DND-41 (cell line): ENCODE measurements around the gene SMARCD3.
A peak's percentile ranks its signal among the peaks of the same experiment; 100 is the strongest.

Source experiments
- ATAC-seq: fragments of 200-7000 bp; cut with Tn5 transposase; 3 replicates; pipeline ENCODE4 v1.9.1; 2021; ENCODE audit warnings: low read depth; ENCODE audit not compliant: insufficient read depth
- DNase-seq: peaks from one replicate; pipeline ENCODE4 v3.0.0-alpha.2; 2020
- H2AFZ ChIP-seq: 2 replicates; pipeline ENCODE4 v1.6.0; 2012; ENCODE audit warnings: low read depth, low read length
- H3K27ac ChIP-seq: 2 replicates; pipeline ENCODE4 v1.5.1; 2012; ENCODE audit warnings: low read length, inconsistent platforms
- H3K27me3 ChIP-seq: fragments of 200-600 bp; sonication (generic); 2 replicates; pipeline ENCODE4 v1.6.0; 2012; ENCODE audit warnings: low read length, mild to moderate bottlenecking, inconsistent platforms; ENCODE audit not compliant: insufficient read depth, poor library complexity
- H3K36me3 ChIP-seq: 2 replicates; pipeline ENCODE4 v1.5.1; 2012; ENCODE audit warnings: low read length, inconsistent platforms; ENCODE audit not compliant: insufficient read depth
- H3K4me1 ChIP-seq: 2 replicates; pipeline ENCODE4 v1.5.1; 2012; ENCODE audit warnings: mild to moderate bottlenecking, low read length; ENCODE audit not compliant: insufficient read depth
- H3K4me2 ChIP-seq: 2 replicates; pipeline ENCODE4 v1.6.0; 2012; ENCODE audit warnings: mild to moderate bottlenecking, moderate library complexity, low read length, inconsistent platforms; ENCODE audit not compliant: insufficient read depth
- H3K4me3 ChIP-seq, 2 experiments: fragments of 200-600 bp in 1 of 2; shearing (Covaris generic) in 1 of 2; 2 replicates each; pipeline ENCODE4 v1.5.1; 2012 to 2016; ENCODE audit warnings: inconsistent platforms in 2 of 2, low read length in 2 of 2, mild to moderate bottlenecking in 2 of 2, low read depth in 1 of 2, moderate library complexity in 1 of 2
- H3K79me2 ChIP-seq: 2 replicates; pipeline ENCODE4 v1.6.0; 2012; ENCODE audit warnings: low read length, inconsistent platforms; ENCODE audit not compliant: insufficient read depth
- H3K9ac ChIP-seq: 2 replicates; pipeline ENCODE4 v1.6.0; 2012; ENCODE audit warnings: low read depth, mild to moderate bottlenecking, inconsistent platforms, low read length, moderate library complexity
- H3K9me3 ChIP-seq: 2 replicates; pipeline ENCODE4 v1.5.1; 2012; ENCODE audit warnings: low read length, moderate library complexity, mild to moderate bottlenecking, inconsistent platforms; ENCODE audit not compliant: insufficient read depth, severe bottlenecking
- H4K20me1 ChIP-seq: 2 replicates; pipeline ENCODE4 v1.6.0; 2012; ENCODE audit warnings: low read length; ENCODE audit not compliant: insufficient read depth
- EZH2 ChIP-seq: IDR thresholded peaks from 3 replicates; pipeline ENCODE4 v1.6.1; 2012; ENCODE audit warnings: borderline replicate concordance, low read depth, mild to moderate bottlenecking, moderate library complexity, low read length, inconsistent platforms; ENCODE audit not compliant: severe bottlenecking
- TF ChIP-seq, protein P1 (sequence below): IDR thresholded peaks from 2 replicates; pipeline ENCODE4 v1.5.1; 2012; ENCODE audit warnings: borderline replicate concordance, low read length, moderate library complexity, mild to moderate bottlenecking; ENCODE audit not compliant: poor library complexity, severe bottlenecking; ENCODE audit errors: extremely low read depth

SMARCD3 gene

DNA sequence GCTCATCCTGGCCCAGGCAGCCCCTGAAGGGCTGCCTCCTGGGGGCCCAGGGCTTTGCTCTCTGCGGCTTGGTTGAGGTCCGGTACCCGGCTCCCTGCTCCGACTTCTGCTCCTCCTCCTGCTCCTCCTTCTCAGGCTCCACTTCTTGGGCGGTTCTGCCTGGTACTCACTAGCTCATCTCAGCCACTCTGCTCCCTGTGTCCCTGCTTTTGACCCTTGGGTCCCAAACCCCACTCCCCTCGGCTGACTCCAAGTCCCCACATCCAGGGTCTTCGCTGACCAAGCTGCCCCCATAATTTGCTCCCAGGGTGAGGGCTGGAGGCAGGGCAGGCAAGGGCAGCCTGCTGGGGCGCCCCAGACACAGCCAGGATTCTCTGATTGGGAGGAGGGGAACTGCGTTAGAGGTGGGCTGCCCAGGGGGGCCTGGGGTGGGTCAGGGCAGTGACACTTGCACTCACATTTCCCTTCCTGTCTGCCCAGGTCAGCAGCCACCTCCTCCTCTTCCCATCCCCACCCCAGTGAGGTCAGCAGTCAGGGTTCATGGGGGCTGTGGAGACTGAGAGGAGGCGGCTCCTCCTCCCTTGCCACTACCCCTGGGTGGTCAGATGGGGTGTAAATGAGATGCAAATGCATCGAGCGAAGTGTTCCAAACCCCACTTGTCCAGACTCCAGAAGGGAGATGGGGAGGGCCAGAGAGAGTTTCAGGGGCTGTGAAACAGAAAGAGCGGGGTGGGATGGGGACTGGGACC, 2.2 kb downstream of the SMARCD3 start:
- Histone ChIP-seq H3K9me3 (no peaks in the 10 kb centered on the region), H4K20me1 (peaks cover 31% of the 10 kb centered on the region), H3K4me2 (no peak overlapping the region), H2AFZ (no peak overlapping the region), H3K27ac (no peak overlapping the region), H3K27me3 (peaks cover 69% of the 10 kb centered on the region), H3K79me2 (no peaks in the 10 kb centered on the region), H3K36me3 (no peaks in the 10 kb centered on the region), H3K9ac (no peak overlapping the region), H3K4me1 (peaks cover 61% of the 10 kb centered on the region), H3K4me3 (no peak overlapping the region)
- ATAC-seq = no peak
- DNase-seq = no peak
- TF ChIP-seq, protein P1, sequence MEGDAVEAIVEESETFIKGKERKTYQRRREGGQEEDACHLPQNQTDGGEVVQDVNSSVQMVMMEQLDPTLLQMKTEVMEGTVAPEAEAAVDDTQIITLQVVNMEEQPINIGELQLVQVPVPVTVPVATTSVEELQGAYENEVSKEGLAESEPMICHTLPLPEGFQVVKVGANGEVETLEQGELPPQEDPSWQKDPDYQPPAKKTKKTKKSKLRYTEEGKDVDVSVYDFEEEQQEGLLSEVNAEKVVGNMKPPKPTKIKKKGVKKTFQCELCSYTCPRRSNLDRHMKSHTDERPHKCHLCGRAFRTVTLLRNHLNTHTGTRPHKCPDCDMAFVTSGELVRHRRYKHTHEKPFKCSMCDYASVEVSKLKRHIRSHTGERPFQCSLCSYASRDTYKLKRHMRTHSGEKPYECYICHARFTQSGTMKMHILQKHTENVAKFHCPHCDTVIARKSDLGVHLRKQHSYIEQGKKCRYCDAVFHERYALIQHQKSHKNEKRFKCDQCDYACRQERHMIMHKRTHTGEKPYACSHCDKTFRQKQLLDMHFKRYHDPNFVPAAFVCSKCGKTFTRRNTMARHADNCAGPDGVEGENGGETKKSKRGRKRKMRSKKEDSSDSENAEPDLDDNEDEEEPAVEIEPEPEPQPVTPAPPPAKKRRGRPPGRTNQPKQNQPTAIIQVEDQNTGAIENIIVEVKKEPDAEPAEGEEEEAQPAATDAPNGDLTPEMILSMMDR = no peak
- no peak for TF ChIP-seq EZH2

DNA sequence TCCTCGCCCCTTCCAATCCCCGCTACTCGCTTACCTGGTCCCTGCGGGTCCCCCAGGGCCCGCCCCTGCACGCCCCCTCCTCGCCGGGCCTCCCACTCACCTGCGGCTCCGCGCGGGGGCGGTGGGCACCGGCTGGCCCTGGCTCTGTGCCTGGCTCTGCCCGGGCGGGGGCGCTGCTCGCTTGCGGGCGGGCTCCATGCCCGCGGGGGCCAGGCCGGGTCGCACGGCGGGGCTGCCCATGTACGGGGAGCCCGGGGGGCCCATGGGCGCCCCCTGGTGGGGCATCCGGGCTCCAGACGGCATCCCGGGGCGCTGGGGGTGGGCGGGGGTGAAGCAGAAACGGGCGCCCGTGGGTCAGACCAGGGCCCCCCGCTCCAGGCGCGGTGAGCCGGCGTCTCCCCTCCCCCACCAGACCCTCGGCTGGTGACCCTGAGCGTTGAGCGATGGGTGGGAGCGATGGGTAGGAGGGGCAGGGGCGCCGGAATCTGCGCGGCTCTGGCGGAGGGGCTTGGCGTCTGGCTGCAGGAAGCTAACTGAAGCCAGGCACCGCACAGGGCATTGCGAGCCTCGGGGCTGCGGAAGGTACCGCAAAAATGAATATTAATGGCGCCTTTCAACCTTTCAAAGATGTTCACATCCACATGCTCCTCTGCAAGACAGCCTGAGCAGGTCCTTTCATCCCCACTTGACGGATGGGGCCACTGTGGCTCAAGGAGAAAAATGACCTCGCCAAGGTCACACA, 3.0 kb downstream of the SMARCD3 start:
- peak; percentile 50 for ATAC-seq
- Histone ChIP-seq H4K20me1 (peaks cover 26% of the 10 kb centered on the region), H3K9me3 (no peaks in the 10 kb centered on the region), H3K4me2 (peak overlapping the region; percentile 31), H3K4me1 (peaks cover 56% of the 10 kb centered on the region), H2AFZ (no peak overlapping the region), H3K27ac (no peak overlapping the region), H3K9ac (no peak overlapping the region), H3K79me2 (no peaks in the 10 kb centered on the region), H3K27me3 (peaks cover 62% of the 10 kb centered on the region), H3K36me3 (no peaks in the 10 kb centered on the region), H3K4me3 (no peak overlapping the region)
- TF ChIP-seq, protein P1 = peak; percentile 52
- TF ChIP-seq EZH2 = no peak
- peak; percentile 57 for DNase-seq

DNA sequence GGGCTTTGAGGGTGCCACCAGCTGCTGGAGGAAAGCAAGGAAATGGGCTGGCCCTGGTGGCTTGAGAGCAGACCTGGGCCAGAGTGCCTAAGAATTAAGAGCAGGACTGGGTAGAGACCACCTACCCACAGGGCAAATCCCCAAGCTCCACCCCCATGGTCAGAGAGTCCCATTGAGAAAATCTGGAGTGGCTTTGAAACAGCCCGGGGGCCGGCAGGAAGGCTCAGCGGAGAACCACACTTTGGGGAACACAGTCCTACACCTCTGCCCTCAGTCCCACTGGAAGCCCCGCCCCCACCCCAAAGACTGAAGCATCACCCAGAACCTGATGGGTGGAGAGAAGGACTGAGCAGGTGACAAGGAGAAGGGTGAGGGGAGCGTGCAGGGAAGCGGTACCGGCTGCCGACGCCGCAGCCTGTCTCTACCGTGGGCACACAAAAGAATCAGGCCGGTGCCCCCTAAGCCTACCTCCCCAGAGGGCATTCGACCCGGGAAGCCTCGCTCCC, 3.6 kb downstream of the SMARCD3 start:
- peaks cover 56% of the 10 kb centered on the region for H3K4me1 ChIP-seq
- TF ChIP-seq, protein P1 = no peak
- no peak for TF ChIP-seq EZH2
- H3K4me2 ChIP-seq = peak overlapping the region; percentile 31
- no peak overlapping the region for H3K27ac ChIP-seq
- DNase-seq (no peak), ATAC-seq (no peak)
- peaks cover 22% of the 10 kb centered on the region; the same call in 1 of the 2 replicates for H4K20me1 ChIP-seq
- H3K79me2 ChIP-seq = no peaks in the 10 kb centered on the region
- no peak overlapping the region for H3K4me3 ChIP-seq
- H3K9me3 ChIP-seq = no peaks in the 10 kb centered on the region
- peaks cover 55% of the 10 kb centered on the region for H3K27me3 ChIP-seq
- no peak overlapping the region for H3K9ac ChIP-seq
- H3K36me3 ChIP-seq = no peaks in the 10 kb centered on the region
- no peak overlapping the region for H2AFZ ChIP-seq
